ENCODE measurements around the gene FAM98A. TPM values are rescaled to one million over a fixed set of nuclear protein-coding genes. Genes with fewer than 3 reads are reported as not detected.
A peak's percentile ranks its signal among the peaks of the same experiment; 100 is the strongest.

Gene FAM98A
- total and polyA plus RNA-seq, 8 donors = 10.4 to 92.2 (median 25.7) TPM

DNA sequence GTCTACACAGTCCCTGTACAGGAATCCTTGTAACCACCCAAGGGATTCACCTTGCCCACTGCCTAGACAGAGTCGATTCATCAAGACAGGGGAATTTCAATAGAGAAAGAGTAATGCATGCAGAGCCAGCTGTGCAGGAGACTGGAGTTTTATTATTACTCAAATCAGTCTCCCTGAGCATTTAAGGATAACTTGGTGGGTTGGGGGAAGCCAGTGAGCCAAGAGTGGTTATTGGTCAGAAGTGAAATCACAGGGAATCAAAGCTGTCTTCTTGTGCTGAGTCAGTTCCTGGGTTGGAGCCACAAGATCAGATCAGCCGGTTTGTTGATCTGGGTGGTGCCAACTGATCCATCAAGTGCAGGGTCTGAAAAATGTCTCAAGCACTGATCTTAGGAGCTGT, 17.8 kb upstream of the FAM98A start:
- Histone ChIP-seq H3K36me3 (no peaks in the 10 kb centered on the region), H3K27me3 (no peaks in the 10 kb centered on the region), H3K9me3 (peaks cover 0 to 10% (median 5%) of the 10 kb centered on the region in 4 donors), H3K4me3 (no peak overlapping the region), H3K27ac (no peak overlapping the region), H3K4me1 (no peaks in the 10 kb centered on the region)
- no peak for DNase-seq
- TF ChIP-seq EP300 (IDR thresholded peaks at IDR 0.05) (no peak), POLR2AphosphoS5 (IDR thresholded peaks at IDR 0.05) (no peak), POLR2A (IDR thresholded peaks at IDR 0.05) (no peak)
- TF ChIP-seq, protein P1, sequence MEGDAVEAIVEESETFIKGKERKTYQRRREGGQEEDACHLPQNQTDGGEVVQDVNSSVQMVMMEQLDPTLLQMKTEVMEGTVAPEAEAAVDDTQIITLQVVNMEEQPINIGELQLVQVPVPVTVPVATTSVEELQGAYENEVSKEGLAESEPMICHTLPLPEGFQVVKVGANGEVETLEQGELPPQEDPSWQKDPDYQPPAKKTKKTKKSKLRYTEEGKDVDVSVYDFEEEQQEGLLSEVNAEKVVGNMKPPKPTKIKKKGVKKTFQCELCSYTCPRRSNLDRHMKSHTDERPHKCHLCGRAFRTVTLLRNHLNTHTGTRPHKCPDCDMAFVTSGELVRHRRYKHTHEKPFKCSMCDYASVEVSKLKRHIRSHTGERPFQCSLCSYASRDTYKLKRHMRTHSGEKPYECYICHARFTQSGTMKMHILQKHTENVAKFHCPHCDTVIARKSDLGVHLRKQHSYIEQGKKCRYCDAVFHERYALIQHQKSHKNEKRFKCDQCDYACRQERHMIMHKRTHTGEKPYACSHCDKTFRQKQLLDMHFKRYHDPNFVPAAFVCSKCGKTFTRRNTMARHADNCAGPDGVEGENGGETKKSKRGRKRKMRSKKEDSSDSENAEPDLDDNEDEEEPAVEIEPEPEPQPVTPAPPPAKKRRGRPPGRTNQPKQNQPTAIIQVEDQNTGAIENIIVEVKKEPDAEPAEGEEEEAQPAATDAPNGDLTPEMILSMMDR (IDR thresholded peaks at IDR 0.05) = no peak
- WGBS, 5 donors = 48 to 72% (median 70%) methylated on average over 2 of the region's 2 CpGs
- intact Hi-C loops (cut with DNase I; ENCODE audit: low total_unique reads) = no loop called here

- no peaks in the 10 kb centered on the region for H3K4me1 ChIP-seq
- H3K27ac ChIP-seq = no peak overlapping the region
- DNase-seq = no peak
- H3K9me3 ChIP-seq = peaks cover 0 to 8% (median 4%) of the 10 kb centered on the region in 4 donors
- intact Hi-C loops (cut with DNase I; ENCODE audit: low total_unique reads) = no loop called here
- H3K4me3 ChIP-seq = no peak overlapping the region
- no peaks in the 10 kb centered on the region for H3K27me3 ChIP-seq
- no peak for TF ChIP-seq EP300 (IDR thresholded peaks at IDR 0.05)
- no peak for TF ChIP-seq POLR2AphosphoS5 (IDR thresholded peaks at IDR 0.05)
- TF ChIP-seq POLR2A (IDR thresholded peaks at IDR 0.05) = no peak
- TF ChIP-seq, protein P1 (IDR thresholded peaks at IDR 0.05) = no peak
- H3K36me3 ChIP-seq = no peaks in the 10 kb centered on the region
Measured at GRCh38 chr2:33614190-33614589, 15.1 kb upstream of the FAM98A start.

GRCh38 chr2:33607905-33608304, 8.8 kb upstream of the FAM98A start:
- no peaks in the 10 kb centered on the region for H3K9me3 ChIP-seq
- WGBS, 5 donors = 50 to 66% (median 64%) methylated on average over 2 of the region's 2 CpGs
- H3K4me1 ChIP-seq = no peaks in the 10 kb centered on the region
- no peaks in the 10 kb centered on the region for H3K27me3 ChIP-seq
- no peaks in the 10 kb centered on the region for H3K36me3 ChIP-seq
- TF ChIP-seq POLR2A (IDR thresholded peaks at IDR 0.05) (no peak), EP300 (IDR thresholded peaks at IDR 0.05) (no peak), POLR2AphosphoS5 (IDR thresholded peaks at IDR 0.05) (no peak)
- TF ChIP-seq, protein P1 (IDR thresholded peaks at IDR 0.05) = no peak
- H3K27ac ChIP-seq = no peak overlapping the region
- no peak overlapping the region for H3K4me3 ChIP-seq
- intact Hi-C loops (cut with DNase I; ENCODE audit: low total_unique reads) = no loop called here
- peak in 1 of 2 donors; percentile 31 for DNase-seq

DNA sequence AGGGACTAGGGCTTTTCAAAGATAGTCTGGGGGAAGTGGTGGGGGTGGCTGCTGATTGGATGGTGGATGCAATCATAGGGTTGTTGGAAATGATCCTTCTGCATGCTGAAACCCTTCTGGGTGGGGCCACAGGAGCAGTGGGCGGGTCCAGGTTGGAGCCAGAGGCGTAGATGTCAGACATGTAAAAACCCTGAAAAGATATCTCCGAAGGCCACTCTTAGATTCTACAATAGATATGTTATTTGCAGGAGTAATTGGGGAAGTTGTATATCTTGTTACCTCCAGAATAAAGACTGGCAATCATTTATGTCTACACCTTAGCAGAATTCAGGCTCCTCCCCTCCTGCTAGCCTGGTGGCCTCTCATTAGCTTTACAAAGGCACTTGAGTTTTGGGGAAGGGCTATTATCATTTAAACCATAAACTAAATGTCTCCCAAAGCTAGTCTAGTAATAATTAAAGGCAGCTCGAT, 8.2 kb upstream of the FAM98A start:
- no peaks in the 10 kb centered on the region for H3K27me3 ChIP-seq
- no peak overlapping the region for H3K4me3 ChIP-seq

More for the DNA sequence above, 8.2 kb upstream of the FAM98A start:
- Histone ChIP-seq H3K9me3 (no peaks in the 10 kb centered on the region), H3K4me1 (no peaks in the 10 kb centered on the region), H3K36me3 (no peaks in the 10 kb centered on the region), H3K27ac (no peak overlapping the region)
- WGBS, 5 donors = 59 to 76% (median 72%) methylated on average over 4 of the region's 4 CpGs
- TF ChIP-seq POLR2AphosphoS5 (IDR thresholded peaks at IDR 0.05) (no peak), POLR2A (IDR thresholded peaks at IDR 0.05) (no peak), EP300 (IDR thresholded peaks at IDR 0.05) (no peak)
- TF ChIP-seq, protein P1 (IDR thresholded peaks at IDR 0.05) = no peak
- intact Hi-C loops (cut with DNase I; ENCODE audit: low total_unique reads) = no loop called here
- no peak for DNase-seq

All from stomach (tissue), 9 donors.